Measurements from ENCODE around the gene KIF12. TPM values are rescaled to one million over a fixed set of nuclear protein-coding genes. Genes with fewer than 3 reads are reported as not detected.

The KIF12 gene
- polyA plus RNA-seq, 3 donors: not detected

DNA sequence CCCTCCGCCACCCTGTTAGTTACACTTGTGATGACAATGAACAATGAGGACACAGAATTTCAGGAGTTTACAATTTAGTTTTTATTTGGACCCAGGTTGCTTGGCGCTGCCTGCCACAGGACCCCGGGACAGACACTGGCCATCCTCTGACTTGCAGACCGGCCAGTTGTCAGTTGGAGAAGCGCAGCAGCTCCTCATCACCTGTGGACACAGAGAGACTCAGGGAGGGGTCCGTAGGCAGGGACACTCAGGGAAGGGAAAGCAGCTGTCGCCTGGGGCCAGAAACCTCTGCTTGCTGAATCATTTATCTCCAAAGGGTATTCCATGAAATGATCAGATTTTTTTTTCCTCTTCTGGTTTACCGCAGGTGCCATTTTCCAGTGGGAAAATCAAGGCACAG, 39.0 kb downstream of the KIF12 start:
- no peak overlapping the region for H3K27ac Mint-ChIP-seq
- Histone ChIP-seq H3K27ac (ENCODE audit: low read depth in 1 of 2, low read length in 2 of 2) (no peak overlapping the region), H3K9me3 (replicated peaks in 1 of 2; ENCODE audit: control insufficient read depth in 1 of 2, insufficient read depth in 1 of 2, low read length in 2 of 2) (no peaks in the 10 kb centered on the region), H2AFZ (ENCODE audit: insufficient read depth, low read depth, low read length, poor library complexity, severe bottlenecking) (no peak overlapping the region), H3K27me3 (ENCODE audit: control insufficient read depth in 2 of 2, insufficient read depth in 2 of 2, low read length in 2 of 2) (peaks cover 0 to 3% of the 10 kb centered on the region in 2 donors), H3K36me3 (replicated peaks in 1 of 2; ENCODE audit: control insufficient read depth in 1 of 2, insufficient read depth in 2 of 2, low read length in 2 of 2) (no peaks in the 10 kb centered on the region), H3K9ac (ENCODE audit: insufficient read depth, low read length, poor library complexity, severe bottlenecking) (no peak overlapping the region), H3K4me3 (replicated peaks in 1 of 3; ENCODE audit: low read depth in 2 of 3, low read length in 3 of 3) (no peak overlapping the region), H3K79me2 (ENCODE audit: insufficient read depth, low read length) (no peaks in the 10 kb centered on the region), H3K4me2 (replicated peaks; ENCODE audit: extremely low read depth, low read length, poor library complexity, severe bottlenecking) (no peak overlapping the region), H4K20me1 (ENCODE audit: insufficient read depth, low read length) (no peaks in the 10 kb centered on the region), H3K4me1 (ENCODE audit: control insufficient read depth in 1 of 2, insufficient read depth in 2 of 2, low read length in 2 of 2) (no peaks in the 10 kb centered on the region)
- H3K36me3 Mint-ChIP-seq: no peaks in the 10 kb centered on the region
- TF ChIP-seq, protein P1, sequence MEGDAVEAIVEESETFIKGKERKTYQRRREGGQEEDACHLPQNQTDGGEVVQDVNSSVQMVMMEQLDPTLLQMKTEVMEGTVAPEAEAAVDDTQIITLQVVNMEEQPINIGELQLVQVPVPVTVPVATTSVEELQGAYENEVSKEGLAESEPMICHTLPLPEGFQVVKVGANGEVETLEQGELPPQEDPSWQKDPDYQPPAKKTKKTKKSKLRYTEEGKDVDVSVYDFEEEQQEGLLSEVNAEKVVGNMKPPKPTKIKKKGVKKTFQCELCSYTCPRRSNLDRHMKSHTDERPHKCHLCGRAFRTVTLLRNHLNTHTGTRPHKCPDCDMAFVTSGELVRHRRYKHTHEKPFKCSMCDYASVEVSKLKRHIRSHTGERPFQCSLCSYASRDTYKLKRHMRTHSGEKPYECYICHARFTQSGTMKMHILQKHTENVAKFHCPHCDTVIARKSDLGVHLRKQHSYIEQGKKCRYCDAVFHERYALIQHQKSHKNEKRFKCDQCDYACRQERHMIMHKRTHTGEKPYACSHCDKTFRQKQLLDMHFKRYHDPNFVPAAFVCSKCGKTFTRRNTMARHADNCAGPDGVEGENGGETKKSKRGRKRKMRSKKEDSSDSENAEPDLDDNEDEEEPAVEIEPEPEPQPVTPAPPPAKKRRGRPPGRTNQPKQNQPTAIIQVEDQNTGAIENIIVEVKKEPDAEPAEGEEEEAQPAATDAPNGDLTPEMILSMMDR (IDR thresholded peaks at IDR 0.05): no peak
- peaks cover 3 to 17% (median 5%) of the 10 kb centered on the region in 3 donors for H3K27me3 Mint-ChIP-seq (ENCODE audit: low read depth in 3 of 3)
- DNase-seq: no peak
- no peaks in the 10 kb centered on the region for H3K9me3 Mint-ChIP-seq
- intact Hi-C loops (cut with micrococcal nuclease): no loop called here
- 99% methylated on average over 7 of the region's 8 CpGs for WGBS (ENCODE audit: insufficient coverage)
- H3K4me1 Mint-ChIP-seq: peaks cover 3% of the 10 kb centered on the region
- no peak overlapping the region for H3K4me3 Mint-ChIP-seq

DNA sequence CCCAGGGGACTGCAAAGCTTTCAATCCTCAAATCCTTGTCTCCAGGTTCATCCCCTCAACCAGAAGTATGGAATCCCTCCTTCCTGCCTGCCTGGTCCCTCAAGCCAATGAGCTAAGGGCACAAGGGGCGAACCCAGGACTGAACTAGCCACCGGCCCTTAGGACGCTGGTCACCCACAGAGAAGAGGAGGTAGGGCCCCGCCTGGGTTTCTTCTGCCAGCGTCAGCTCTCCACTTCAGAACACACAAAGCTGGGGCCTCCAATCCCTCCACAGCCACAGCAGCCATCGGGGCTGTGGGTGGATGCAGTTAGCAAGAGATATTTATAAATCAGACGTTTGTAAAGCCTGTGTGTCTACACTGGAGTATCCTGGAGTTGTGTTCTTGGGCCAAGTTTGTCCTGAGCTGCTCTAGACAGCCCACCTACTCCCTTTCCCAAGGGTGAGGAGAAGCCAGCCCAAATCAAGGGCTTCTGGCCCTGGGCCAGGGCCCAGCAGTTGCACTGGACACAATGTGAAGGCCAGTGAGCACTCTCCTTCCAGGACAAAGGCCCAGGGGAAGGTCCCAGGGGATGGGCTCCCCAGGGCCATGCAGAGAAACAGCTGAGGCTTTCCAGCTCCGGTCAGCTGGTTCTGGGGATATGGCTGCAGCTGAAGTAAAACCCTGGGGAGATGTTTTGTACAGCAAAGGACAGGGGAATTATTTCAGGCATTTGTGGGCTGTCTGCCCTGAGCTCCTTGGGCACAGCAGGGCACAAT, 39.9 kb downstream of the KIF12 start:
- Histone ChIP-seq H3K4me3 (replicated peaks in 1 of 3; ENCODE audit: low read depth in 2 of 3, low read length in 3 of 3) (no peak overlapping the region), H3K9me3 (replicated peaks in 1 of 2; ENCODE audit: control insufficient read depth in 1 of 2, insufficient read depth in 1 of 2, low read length in 2 of 2) (no peaks in the 10 kb centered on the region), H3K4me1 (ENCODE audit: control insufficient read depth in 1 of 2, insufficient read depth in 2 of 2, low read length in 2 of 2) (no peaks in the 10 kb centered on the region), H3K9ac (ENCODE audit: insufficient read depth, low read length, poor library complexity, severe bottlenecking) (no peak overlapping the region), H3K79me2 (ENCODE audit: insufficient read depth, low read length) (no peaks in the 10 kb centered on the region), H4K20me1 (ENCODE audit: insufficient read depth, low read length) (no peaks in the 10 kb centered on the region), H3K27me3 (ENCODE audit: control insufficient read depth in 2 of 2, insufficient read depth in 2 of 2, low read length in 2 of 2) (peaks cover 0 to 3% of the 10 kb centered on the region in 2 donors), H2AFZ (ENCODE audit: insufficient read depth, low read depth, low read length, poor library complexity, severe bottlenecking) (no peak overlapping the region), H3K36me3 (replicated peaks in 1 of 2; ENCODE audit: control insufficient read depth in 1 of 2, insufficient read depth in 2 of 2, low read length in 2 of 2) (no peaks in the 10 kb centered on the region), H3K27ac (ENCODE audit: low read depth in 1 of 2, low read length in 2 of 2) (no peak overlapping the region), H3K4me2 (replicated peaks; ENCODE audit: extremely low read depth, low read length, poor library complexity, severe bottlenecking) (no peak overlapping the region)
- Mint-ChIP-seq H3K27ac (no peak overlapping the region), H3K4me1 (peaks cover 3% of the 10 kb centered on the region), H3K27me3 (ENCODE audit: low read depth in 3 of 3) (peaks cover 3 to 10% (median 5%) of the 10 kb centered on the region in 3 donors), H3K36me3 (no peaks in the 10 kb centered on the region), H3K9me3 (no peaks in the 10 kb centered on the region), H3K4me3 (no peak overlapping the region)
- TF ChIP-seq, protein P1 (IDR thresholded peaks at IDR 0.05): no peak
- intact Hi-C loops (cut with micrococcal nuclease): no loop called here
- WGBS (ENCODE audit: insufficient coverage): 100% methylated on average over 4 of the region's 8 CpGs
- DNase-seq: no peak
